ENCODE measurements around the gene LTF.
"Not testable (repeated sequence)": the region's sequence is repeated elsewhere in the genome, so short reads cannot be mapped to it uniquely, and the experiment has no call there.

The LTF gene

DNA sequence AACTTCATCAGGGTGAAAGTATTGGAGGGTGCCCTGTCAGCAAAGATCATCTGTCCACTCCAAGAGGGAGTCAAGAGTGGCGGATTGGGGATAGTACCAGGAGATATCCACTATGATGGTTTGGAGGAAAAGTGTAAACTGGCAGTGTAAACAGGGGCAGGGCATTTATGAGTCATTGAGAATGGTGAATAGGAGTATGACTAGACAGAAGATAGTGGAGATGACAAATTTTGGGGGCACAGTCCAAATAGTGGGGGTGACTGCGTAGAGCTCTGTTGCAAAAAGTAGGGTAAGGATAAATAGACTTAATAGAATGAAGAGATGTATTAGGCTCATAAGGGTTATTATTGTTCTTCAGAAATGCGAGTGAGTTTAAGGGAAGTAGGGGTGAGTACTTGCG, 75.9 kb downstream of the LTF start:
- not testable (repeated sequence) for DNase-seq

DNA sequence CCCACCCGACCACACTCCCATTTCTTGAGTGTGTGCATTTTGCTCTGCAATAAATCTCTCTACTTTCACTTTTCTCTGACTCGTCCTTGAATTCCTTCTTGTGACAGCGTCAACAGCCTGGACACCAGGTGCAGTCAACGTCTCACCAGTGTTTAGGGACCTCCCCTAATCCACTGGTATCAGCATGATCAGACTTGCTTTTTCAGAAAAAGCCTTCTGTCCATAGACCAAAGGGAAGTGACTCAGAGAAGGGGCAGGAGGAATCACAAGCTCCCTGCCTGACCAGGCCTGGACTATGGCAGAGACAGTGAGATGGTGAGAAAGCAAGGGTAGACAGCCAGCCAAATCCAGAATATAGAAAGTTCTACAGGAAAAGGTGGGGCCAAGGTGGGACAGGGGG, 78.5 kb downstream of the LTF start:
- DNase-seq: peak; percentile 54

All from kidney glomerular epithelial cell (primary cell).